IMR-90 (cell line): ENCODE results near the gene IL17A. TPM values are rescaled to one million over a fixed set of nuclear protein-coding genes. Genes with fewer than 3 reads are reported as not detected.

Source experiments
- ATAC-seq: fragments of 200-7000 bp; cut with Tn5 transposase; 2 replicates; pipeline ENCODE4 v1.9.1; 2020; ENCODE audit warnings: low read depth, mild to moderate bottlenecking, moderate library complexity
- BruUV-seq: library from RNA; stranded (reverse); fragments of 400-500 nt; replicated peaks from 2 replicates; lab custom pipeline; 2021; lab: Mats Ljungman, UMichigan
- CTCF ChIA-PET: fragments of 300-600 bp; formaldehyde crosslinking; extraction: SDS; loops from one replicate; lab custom pipeline; 2021; ENCODE audit warnings: antibody characterized with exemption; lab: Yijun Ruan, JAX
- POLR2A ChIA-PET: fragments of 300-600 bp; sonication (Branson Sonifier 250); formaldehyde crosslinking; loops from one replicate; lab custom pipeline; 2022; ENCODE audit warnings: antibody characterized with exemption; ENCODE audit not compliant: unreplicated experiment; lab: Charles Lee
- DNase-seq: peaks from one replicate; pipeline ENCODE4 v3.0.0; 2013
- H2AFZ ChIP-seq: replicated peaks from 2 replicates; pipeline ENCODE3; 2013; ENCODE audit warnings: low read length, mild to moderate bottlenecking; ENCODE audit not compliant: poor library complexity
- H2AK5ac ChIP-seq: 2 replicates; pipeline ENCODE4 v1.6.1; 2013; ENCODE audit warnings: low read depth, low read length, inconsistent platforms
- H2AK9ac ChIP-seq: replicated peaks from 2 replicates; pipeline ENCODE3; 2013; ENCODE audit warnings: mild to moderate bottlenecking, low read depth, low read length, moderate library complexity; ENCODE audit not compliant: poor library complexity
- H2BK120ac ChIP-seq: 2 replicates; pipeline ENCODE4 v1.6.1; 2013; ENCODE audit warnings: low read depth, low read length, inconsistent platforms
- H2BK15ac ChIP-seq: 3 replicates; pipeline ENCODE4 v1.6.1; 2013; ENCODE audit warnings: low read depth, low read length, inconsistent platforms
- H2BK20ac ChIP-seq: 2 replicates; pipeline ENCODE4 v1.6.1; 2013; ENCODE audit warnings: low read depth, mild to moderate bottlenecking, inconsistent platforms, low read length, moderate library complexity
- H2BK5ac ChIP-seq: 2 replicates; pipeline ENCODE4 v1.6.1; 2013; ENCODE audit warnings: mild to moderate bottlenecking, low read depth, low read length, inconsistent platforms; ENCODE audit not compliant: poor library complexity, severe bottlenecking
- H3K14ac ChIP-seq: replicated peaks from 2 replicates; pipeline ENCODE4 v1.6.1; 2013; ENCODE audit warnings: low read depth, low read length, inconsistent platforms
- H3K18ac ChIP-seq: 2 replicates; pipeline ENCODE4 v1.6.1; 2013; ENCODE audit warnings: low read depth, low read length, control low read depth
- H3K23ac ChIP-seq: 2 replicates; pipeline ENCODE4 v1.6.1; 2013; ENCODE audit warnings: low read depth, low read length, inconsistent platforms
- H3K27ac ChIP-seq: 2 replicates; pipeline ENCODE4 v1.5.1; 2013; ENCODE audit warnings: mild to moderate bottlenecking, control low read depth, low read length; ENCODE audit not compliant: insufficient read depth
- H3K27me3 ChIP-seq: 2 replicates; pipeline ENCODE4 v1.6.1; 2013; ENCODE audit warnings: low read length; ENCODE audit not compliant: control insufficient read depth, insufficient read depth
- H3K36me3 ChIP-seq: 2 replicates; pipeline ENCODE4 v1.6.1; 2013; ENCODE audit warnings: low read length, mixed read lengths; ENCODE audit not compliant: control insufficient read depth, insufficient read depth
- H3K4ac ChIP-seq: 2 replicates; pipeline ENCODE4 v1.6.1; 2013; ENCODE audit warnings: low read depth, low read length, inconsistent platforms
- H3K4me1 ChIP-seq: 2 replicates; pipeline ENCODE4 v1.6.1; 2013; ENCODE audit warnings: low read length, mixed read lengths; ENCODE audit not compliant: control insufficient read depth, insufficient read depth
- H3K4me2 ChIP-seq: 2 replicates; pipeline ENCODE4 v1.6.1; 2013; ENCODE audit warnings: low read depth, mild to moderate bottlenecking, control low read depth, low read length, moderate library complexity
- H3K4me3 ChIP-seq: 2 replicates; pipeline ENCODE4 v1.5.1; 2013; ENCODE audit warnings: low read depth, mild to moderate bottlenecking, control low read depth, low read length, moderate library complexity; ENCODE audit not compliant: insufficient read depth
- H3K56ac ChIP-seq: 2 replicates; pipeline ENCODE4 v1.6.1; 2013; ENCODE audit warnings: low read length, inconsistent platforms; ENCODE audit not compliant: insufficient read depth; ENCODE audit errors: extremely low read depth
- H3K79me1 ChIP-seq, 2 experiments: 2 replicates each; pipeline ENCODE4 v1.6.1; 2013; ENCODE audit warnings: low read length in 2 of 2, inconsistent platforms in 1 of 2, low read depth in 1 of 2
- H3K9ac ChIP-seq: 2 replicates; pipeline ENCODE4 v1.6.1; 2013; ENCODE audit warnings: low read depth, low read length, control low read depth
- H3K9me1 ChIP-seq: 2 replicates; pipeline ENCODE4 v1.6.1; 2013; ENCODE audit warnings: low read length, inconsistent platforms; ENCODE audit not compliant: insufficient read depth
- H3K9me3 ChIP-seq: 2 replicates; pipeline ENCODE4 v1.6.1; 2013; ENCODE audit warnings: low read length; ENCODE audit not compliant: control insufficient read depth, insufficient read depth
- H4K20me1 ChIP-seq: 2 replicates; pipeline ENCODE4 v1.6.1; 2013; ENCODE audit warnings: low read length, inconsistent platforms; ENCODE audit not compliant: insufficient read depth
- H4K5ac ChIP-seq: 2 replicates; pipeline ENCODE4 v1.6.1; 2013; ENCODE audit warnings: mild to moderate bottlenecking, low read depth, low read length, control low read depth
- H4K8ac ChIP-seq, 2 experiments: 2 replicates each; pipeline ENCODE4 v1.6.1; 2013; ENCODE audit warnings: low read depth in 2 of 2, low read length in 2 of 2, control low read depth in 1 of 2, inconsistent platforms in 1 of 2
- H4K91ac ChIP-seq: 2 replicates; pipeline ENCODE4 v1.6.1; 2013; ENCODE audit warnings: low read depth, low read length, inconsistent platforms; ENCODE audit not compliant: insufficient read depth
- BHLHE40 ChIP-seq: fragments of 150-350 bp; IDR thresholded peaks from 2 replicates; pipeline ENCODE4 v1.6.1; 2016; ENCODE audit warnings: mild to moderate bottlenecking, low read depth, low read length
- CEBPB ChIP-seq: IDR thresholded peaks from 2 replicates; pipeline ENCODE4 v1.6.1; 2012; ENCODE audit warnings: low read depth, low read length, improper control_type of control experiment
- CHD1 ChIP-seq: IDR thresholded peaks from 2 replicates; pipeline ENCODE4 v1.6.1; 2012; ENCODE audit warnings: low read depth, low read length, improper control_type of control experiment
- CTCF ChIP-seq: conservative IDR thresholded peaks from 2 replicates; pipeline ENCODE4 v1.5.1; 2012; ENCODE audit warnings: mild to moderate bottlenecking, low read depth, low read length, improper control_type of control experiment
- ELK1 ChIP-seq: fragments of 150-350 bp; IDR thresholded peaks from 2 replicates; pipeline ENCODE4 v1.6.1; 2016; ENCODE audit warnings: low read depth, mild to moderate bottlenecking, low read length, moderate library complexity, borderline replicate concordance
- FOS ChIP-seq: fragments of 150-350 bp; IDR thresholded peaks from 2 replicates; pipeline ENCODE4 v1.6.1; 2016; ENCODE audit warnings: low read depth, low read length
- MAFK ChIP-seq: IDR thresholded peaks from 2 replicates; pipeline ENCODE4 v1.6.1; 2012; ENCODE audit warnings: low read depth, low read length, improper control_type of control experiment
- MXI1 ChIP-seq: IDR thresholded peaks from 2 replicates; pipeline ENCODE4 v1.6.1; 2012; ENCODE audit warnings: low read depth, mild to moderate bottlenecking, low read length, moderate library complexity, borderline replicate concordance
- POLR2A ChIP-seq: IDR thresholded peaks from 2 replicates; pipeline ENCODE4 v1.6.1; 2012; ENCODE audit warnings: mild to moderate bottlenecking, low read depth, low read length
- RAD21 ChIP-seq: IDR thresholded peaks from 2 replicates; pipeline ENCODE4 v1.6.1; 2012; ENCODE audit warnings: low read length, improper control_type of control experiment
- RCOR1 ChIP-seq: IDR thresholded peaks from 2 replicates; pipeline ENCODE4 v1.6.1; 2012; ENCODE audit warnings: mild to moderate bottlenecking, low read length, improper control_type of control experiment; ENCODE audit not compliant: insufficient replicate concordance
- RFX5 ChIP-seq: IDR thresholded peaks from 2 replicates; pipeline ENCODE4 v1.8.0; 2012; ENCODE audit warnings: low read depth, mild to moderate bottlenecking, low read length, moderate library complexity
- USF2 ChIP-seq: fragments of 150-350 bp; IDR thresholded peaks from 2 replicates; pipeline ENCODE4 v1.6.1; 2017; ENCODE audit warnings: mild to moderate bottlenecking, antibody characterized with exemption, low read length, low read depth
- WGBS, 2 experiments: methylation state at CpG; one replicate each; pipeline versions ENCODE4 v1.1.5 to v1.1.7; 2013; ENCODE audit warnings: missing lambda C conversion rate in 2 of 2; ENCODE audit not compliant: insufficient read length in 1 of 2; ENCODE audit errors: extremely low coverage in 2 of 2; 5-methylcytosine and 5-hydroxymethylcytosine counted together
- dilution Hi-C: fragments of 300-500 bp; cut with HindIII; formaldehyde crosslinking; loops from one replicate; pipeline ENCODE4 v1.14.3; 2018; ENCODE audit warnings: low sequenced_read_pairs; ENCODE audit not compliant: unreplicated experiment
- in situ Hi-C: fragments of 300-500 bp; cut with MboI; formaldehyde crosslinking; loops from 3 replicates; pipeline ENCODE4 v1.14.3; 2019; ENCODE audit warnings: low sequenced_read_pairs, inconsistent platforms, mixed read lengths
- intact Hi-C: fragments of 100-400 bp; cut with micrococcal nuclease; formaldehyde crosslinking; loops from 2 replicates; pipeline ENCODE4 v1.10.0; 2022
- polyA plus RNA-seq, 3 experiments: library from polyadenylated mRNA; depleted of rRNA; stranded (reverse); fragments of >200 nt; gene quantifications; 2 replicates each; pipeline ENCODE4 v1.2.3, GENCODE V29; 2012; ENCODE audit warnings: low replicate concordance in 1 of 3
- total RNA-seq: library from RNA; depleted of rRNA; stranded (reverse); fragments of >200 nt; gene quantifications from 2 replicates; pipeline ENCODE4 v1.2.3, GENCODE V29; 2012

IL17A gene
- total and polyA plus RNA-seq, 2 of the 4 experiments (the other 2 are of a cell fraction), result not detected

GRCh38 chr6:52154381-52154780 is 31.8 kb upstream of the IL17A start:
- Histone ChIP-seq H4K5ac (no peak overlapping the region), H3K56ac (no peak overlapping the region)
- dilution Hi-C loops, result no loop called here

More at GRCh38 chr6:52154381-52154780, 31.8 kb upstream of the IL17A start:
- WGBS, 2 experiments, result no CpG with 5 or more reads among the region's 3 CpGs
- POLR2A ChIA-PET, result no interaction called here
- Histone ChIP-seq H3K4me2 (no peak overlapping the region), H2BK5ac (no peak overlapping the region), H3K79me1 (no peaks in the 10 kb centered on the region), H3K14ac (no peak overlapping the region), H3K27me3 (no peaks in the 10 kb centered on the region), H3K9me3 (no peaks in the 10 kb centered on the region), H2AK9ac (no peak overlapping the region), H2BK15ac (no peak overlapping the region), H3K27ac (no peak overlapping the region), H3K18ac (no peak overlapping the region), H3K23ac (no peak overlapping the region), H3K4me3 (no peak overlapping the region), H2AFZ (no peak overlapping the region), H3K9me1 (no peaks in the 10 kb centered on the region), H2AK5ac (no peak overlapping the region), H4K8ac (no peak overlapping the region), H3K4me1 (no peaks in the 10 kb centered on the region), H4K20me1 (no peaks in the 10 kb centered on the region), H2BK120ac (no peak overlapping the region), H2BK20ac (no peak overlapping the region), H4K91ac (no peak overlapping the region), H3K36me3 (no peaks in the 10 kb centered on the region), H3K4ac (no peak overlapping the region), H3K9ac (no peak overlapping the region)
- CTCF ChIA-PET, result no interaction called here
- TF ChIP-seq USF2 (no peak), CEBPB (no peak), CHD1 (no peak), FOS (no peak), RFX5 (no peak), RCOR1 (no peak), POLR2A (no peak), MAFK (no peak), RAD21 (no peak), BHLHE40 (no peak), CTCF (no peak), MXI1 (no peak), ELK1 (no peak)
- in situ Hi-C loops, result no loop called here
- DNase-seq, result no peak
- intact Hi-C loops, result no loop called here
- ATAC-seq, result no peak
- BruUV-seq, result no TSS peak
